Measurements from ENCODE around the gene SMPD2.

Gene SMPD2

GRCh38 chr6:109446541-109446940 lies 6.0 kb downstream of the SMPD2 start:
- DNase-seq (ENCODE audit: low read depth), result no peak

GRCh38 chr6:109447087-109447486 lies 6.6 kb downstream of the SMPD2 start:
- DNase-seq (ENCODE audit: low read depth), result no peak

- DNase-seq (ENCODE audit: low read depth), result no peak
Observed at GRCh38 chr6:109447878-109448555, 7.5 kb downstream of the SMPD2 start.

GRCh38 chr6:109448615-109449014 lies 8.1 kb downstream of the SMPD2 start:
- no peak for DNase-seq (ENCODE audit: low read depth)

DNA sequence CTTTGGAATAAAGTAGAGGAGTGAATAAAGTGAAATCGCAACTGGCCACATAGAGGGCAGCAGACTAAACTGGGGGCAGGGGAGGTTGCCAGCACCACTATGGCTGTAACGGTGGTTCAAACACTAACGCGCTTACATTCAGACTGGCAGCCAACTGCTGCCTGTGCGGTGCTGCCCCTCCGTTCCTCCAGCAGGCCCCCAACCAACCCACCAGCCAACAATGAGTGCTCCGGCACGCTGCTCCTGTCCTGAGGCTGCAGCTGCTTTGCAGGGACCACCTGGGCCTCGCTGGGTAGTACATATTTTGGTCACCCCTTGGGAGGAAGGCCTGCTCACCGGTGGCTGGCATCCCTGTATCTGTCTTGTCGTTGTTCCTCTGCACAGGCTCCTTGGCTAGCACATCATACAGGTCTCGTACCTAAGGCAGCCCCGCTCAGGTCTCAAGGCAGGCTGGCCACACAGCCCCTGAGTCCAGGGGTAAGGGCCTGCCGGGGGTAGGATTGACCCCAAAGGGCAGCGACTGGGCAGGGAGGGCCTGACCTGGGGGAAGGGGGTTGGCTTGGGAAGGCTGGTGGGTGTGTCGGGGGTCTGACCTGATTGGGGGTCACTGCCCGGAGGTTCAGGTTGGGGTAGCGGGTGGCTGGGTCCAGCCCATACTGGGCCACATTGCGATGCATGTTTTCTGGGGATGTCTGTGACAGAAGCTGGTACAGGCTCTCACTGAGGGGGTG lies 8.7 kb downstream of the SMPD2 start:
- DNase-seq (ENCODE audit: low read depth), result no peak

GRCh38 chr6:109449795-109450673 lies 9.5 kb downstream of the SMPD2 start:
- no peak for DNase-seq (ENCODE audit: low read depth)

- no peak for DNase-seq (ENCODE audit: low read depth)
Observed at GRCh38 chr6:109450801-109451200, 10.3 kb downstream of the SMPD2 start.

GRCh38 chr6:109451376-109451775 lies 10.9 kb downstream of the SMPD2 start:
- no peak for DNase-seq (ENCODE audit: low read depth)

- no peak for DNase-seq (ENCODE audit: low read depth)
Observed at GRCh38 chr6:109452181-109452580, 11.7 kb downstream of the SMPD2 start.

- DNase-seq (ENCODE audit: low read depth), result no peak
Observed at GRCh38 chr6:109453156-109453555, 12.6 kb downstream of the SMPD2 start.

- DNase-seq (ENCODE audit: low read depth), result no peak
Observed at GRCh38 chr6:109453594-109454495, 13.3 kb downstream of the SMPD2 start.

GRCh38 chr6:109454496-109455436 lies 14.2 kb downstream of the SMPD2 start:
- no peak for DNase-seq (ENCODE audit: low read depth)

- no peak for DNase-seq (ENCODE audit: low read depth)
Observed at GRCh38 chr6:109455437-109456110, 15.1 kb downstream of the SMPD2 start, which contains the start of gene MICAL1. Gene MICAL1, minus strand, starts transcription at chr6:109455772. Its CDS starts 1,576 bp downstream, at chr6:109454196.

DNA sequence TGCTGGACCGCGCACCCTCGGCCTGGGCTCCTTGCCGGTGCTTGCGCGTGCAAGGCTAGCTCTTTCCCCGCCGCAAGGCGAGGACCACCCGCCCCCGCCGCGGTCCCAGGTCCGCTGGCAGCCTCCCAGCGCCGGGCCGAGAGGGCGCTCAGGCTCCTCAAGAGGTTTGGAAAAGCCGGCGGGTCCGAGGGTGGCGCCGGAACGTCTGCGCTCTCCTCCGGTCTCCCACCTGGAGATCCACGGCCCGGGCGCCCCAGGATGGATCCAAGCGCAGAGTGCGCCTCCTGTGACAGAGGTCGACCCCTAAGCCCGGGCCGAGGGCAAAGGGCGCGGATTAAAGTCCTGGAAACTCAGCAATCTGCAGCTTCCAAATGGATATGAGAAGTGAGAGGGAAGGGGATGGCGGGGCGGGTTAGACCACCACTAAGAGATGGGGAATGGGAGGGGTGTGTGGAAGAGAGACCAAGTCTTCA lies 15.6 kb downstream of the SMPD2 start:
- no peak for DNase-seq (ENCODE audit: low read depth)

GRCh38 chr6:109456710-109457561 lies 16.4 kb downstream of the SMPD2 start:
- no peak for DNase-seq (ENCODE audit: low read depth)

GRCh38 chr6:109457562-109457996 lies 17.1 kb downstream of the SMPD2 start:
- no peak for DNase-seq (ENCODE audit: low read depth)

DNA sequence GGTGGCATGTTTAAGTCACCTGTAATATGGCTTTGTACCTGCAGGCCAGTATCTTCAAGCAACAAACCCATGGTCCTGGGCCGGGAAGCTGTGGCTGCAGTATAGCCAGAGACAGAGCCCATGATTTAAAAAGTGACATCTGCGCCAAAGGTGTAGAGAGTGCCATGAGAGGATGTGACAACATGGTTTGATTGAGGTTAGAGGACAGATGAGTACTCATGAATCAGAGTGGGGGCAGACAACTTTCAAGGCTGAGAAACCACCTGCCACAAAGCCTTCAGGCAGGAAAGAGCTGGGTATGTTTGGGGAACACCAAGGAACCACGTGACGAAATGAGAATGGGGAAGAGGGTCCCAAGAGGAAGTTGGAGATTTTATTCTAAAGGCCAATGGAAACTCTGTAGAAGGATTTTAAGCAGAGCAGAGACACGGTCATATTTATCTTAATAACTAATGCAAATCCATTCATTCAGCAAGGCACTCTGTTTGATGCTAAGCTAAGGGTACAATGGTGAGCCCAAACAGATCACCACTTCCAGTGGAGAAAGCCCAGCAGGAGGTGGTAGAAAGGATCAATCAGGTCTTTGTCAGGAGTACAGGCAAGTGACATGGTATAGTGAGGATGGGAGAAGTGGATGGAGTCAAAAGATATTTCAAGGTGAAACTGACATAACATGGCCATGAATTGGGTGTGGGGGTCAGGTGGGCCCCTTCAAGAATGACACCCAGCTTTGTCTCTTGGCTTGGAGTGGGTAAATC lies 18.4 kb downstream of the SMPD2 start:
- DNase-seq (ENCODE audit: low read depth), result no peak
